ENCODE data around the gene ZNF689.
A peak's percentile ranks its signal among the peaks of the same experiment; 100 is the strongest.
"Not testable (repeated sequence)": the region's sequence is repeated elsewhere in the genome, so short reads cannot be mapped to it uniquely, and the experiment has no call there.

Gene ZNF689

DNA sequence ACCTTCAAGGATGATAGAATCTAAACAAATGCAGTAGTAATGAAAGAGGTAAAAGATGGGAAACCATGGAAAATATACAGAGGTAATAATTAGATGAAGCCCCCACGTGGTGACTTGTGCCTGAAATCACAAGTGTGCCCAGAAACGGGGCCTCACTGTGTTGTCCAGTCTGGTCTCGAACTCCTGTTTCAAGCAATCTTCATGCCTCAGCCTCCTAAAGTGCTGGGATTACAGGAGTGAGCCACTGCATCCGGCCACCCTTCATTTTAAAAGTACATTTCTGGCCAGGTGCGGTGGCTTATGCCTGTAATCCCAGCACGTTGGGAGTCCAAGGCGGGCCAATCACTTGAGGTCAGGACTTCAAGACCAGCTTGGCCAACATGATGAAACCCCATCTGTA lies 26.4 kb upstream of the ZNF689 start:
- no peak for DNase-seq (ENCODE audit: low read depth, low spot score)

DNA sequence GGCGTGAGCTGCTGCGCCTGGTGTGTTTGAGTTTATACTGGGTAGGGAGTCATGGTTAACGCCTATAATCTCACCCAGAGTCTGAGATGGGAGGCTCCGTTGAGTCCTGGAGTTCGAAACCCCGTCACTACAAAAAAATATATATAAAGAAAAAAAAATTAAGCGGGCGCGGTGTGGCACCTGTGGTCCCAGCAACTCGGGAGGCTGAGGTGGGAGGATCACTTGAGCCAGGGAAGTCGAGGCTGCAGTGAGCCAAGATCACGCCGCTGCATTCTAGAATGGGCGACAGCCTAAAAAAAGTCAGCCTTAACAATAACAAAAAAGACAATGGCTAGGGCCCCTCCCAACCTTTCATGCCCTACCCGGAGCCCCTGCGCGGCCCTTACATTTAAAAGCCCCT lies 23.3 kb upstream of the ZNF689 start:
- DNase-seq (ENCODE audit: low read depth, low spot score), result no peak

DNA sequence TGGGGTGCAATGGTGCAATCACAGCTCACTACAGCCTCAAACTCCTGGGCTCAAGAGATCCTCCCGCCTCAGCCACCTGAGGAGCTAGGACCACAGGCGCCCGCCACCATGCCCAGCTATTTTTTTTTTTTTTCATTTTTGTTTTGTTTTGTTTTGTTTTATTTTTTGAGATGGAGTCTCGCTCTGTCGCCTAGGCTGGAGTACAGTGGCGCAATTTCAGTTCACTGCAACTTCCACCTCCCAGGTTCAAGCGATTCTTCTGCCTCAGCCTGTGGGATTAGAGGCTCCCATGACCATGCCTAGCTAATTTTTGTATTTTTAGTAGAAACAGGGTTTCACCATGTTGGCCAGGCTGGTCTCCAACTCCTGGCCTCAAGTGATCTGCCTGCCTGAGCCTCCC lies 22.3 kb upstream of the ZNF689 start:
- DNase-seq (ENCODE audit: low read depth, low spot score), result not testable (repeated sequence)

DNA sequence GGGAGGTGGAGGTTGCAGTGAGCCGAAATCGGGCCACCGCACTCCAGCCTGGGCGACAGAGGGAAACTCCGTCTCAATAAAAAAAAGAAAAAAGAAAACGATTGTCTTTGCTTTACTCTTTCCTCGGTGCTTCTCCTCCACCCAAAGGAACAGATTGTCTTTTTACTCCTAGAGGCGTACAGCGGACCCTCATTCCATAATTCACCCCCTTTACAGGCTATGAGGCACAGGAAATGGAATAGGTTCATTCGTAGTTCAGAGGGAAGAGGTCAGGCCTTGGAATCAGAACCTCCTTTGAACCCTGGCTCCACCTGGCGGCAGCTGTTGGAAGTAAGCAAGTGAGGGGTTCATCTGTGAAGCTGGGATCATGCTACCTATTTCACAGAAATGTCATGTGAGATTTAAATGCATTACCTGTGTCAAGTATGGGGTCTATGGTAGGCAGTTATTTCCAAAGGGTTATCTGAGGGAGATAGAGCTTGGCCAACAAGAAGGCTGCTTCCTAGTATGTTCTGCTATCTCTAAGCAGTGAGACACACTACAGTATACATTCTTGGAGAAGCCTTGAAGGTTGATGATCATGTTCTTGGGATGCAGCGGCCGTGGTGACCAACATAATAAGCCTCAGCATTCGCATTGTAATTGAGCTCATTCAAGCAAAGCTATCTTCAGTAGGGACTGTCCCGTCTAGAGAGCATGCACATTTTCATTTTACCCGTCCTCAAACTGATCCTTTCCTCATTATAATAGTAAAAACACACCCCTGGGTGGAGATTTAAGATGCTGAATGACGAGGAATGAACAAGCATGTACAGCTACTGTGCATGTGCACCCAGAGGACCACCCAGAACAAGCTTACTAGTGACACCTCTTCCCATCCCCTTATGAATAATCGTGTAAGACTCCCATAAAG lies 18.7 kb upstream of the ZNF689 start:
- peak; percentile 57 for DNase-seq (ENCODE audit: low read depth, low spot score)

DNA sequence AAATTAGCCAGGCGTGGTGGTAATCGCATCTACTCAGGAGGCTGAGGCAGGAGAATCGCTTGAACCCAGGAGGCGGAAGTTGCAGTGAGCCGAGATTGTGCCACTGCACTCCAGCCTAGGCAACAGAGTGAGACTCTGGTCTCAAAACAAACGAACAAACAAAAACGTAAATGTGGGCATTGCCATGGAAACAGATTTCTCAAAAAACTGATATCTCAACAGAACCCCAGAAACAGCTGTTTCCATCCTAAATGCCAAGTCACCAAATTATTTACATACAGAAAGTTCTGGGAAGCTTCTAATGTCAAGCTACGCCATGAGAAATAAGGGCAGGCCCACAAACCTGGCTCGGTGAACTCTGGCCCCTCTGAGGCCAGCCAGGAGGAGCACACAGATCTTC lies 16.0 kb upstream of the ZNF689 start:
- no peak for DNase-seq (ENCODE audit: low read depth, low spot score)

DNA sequence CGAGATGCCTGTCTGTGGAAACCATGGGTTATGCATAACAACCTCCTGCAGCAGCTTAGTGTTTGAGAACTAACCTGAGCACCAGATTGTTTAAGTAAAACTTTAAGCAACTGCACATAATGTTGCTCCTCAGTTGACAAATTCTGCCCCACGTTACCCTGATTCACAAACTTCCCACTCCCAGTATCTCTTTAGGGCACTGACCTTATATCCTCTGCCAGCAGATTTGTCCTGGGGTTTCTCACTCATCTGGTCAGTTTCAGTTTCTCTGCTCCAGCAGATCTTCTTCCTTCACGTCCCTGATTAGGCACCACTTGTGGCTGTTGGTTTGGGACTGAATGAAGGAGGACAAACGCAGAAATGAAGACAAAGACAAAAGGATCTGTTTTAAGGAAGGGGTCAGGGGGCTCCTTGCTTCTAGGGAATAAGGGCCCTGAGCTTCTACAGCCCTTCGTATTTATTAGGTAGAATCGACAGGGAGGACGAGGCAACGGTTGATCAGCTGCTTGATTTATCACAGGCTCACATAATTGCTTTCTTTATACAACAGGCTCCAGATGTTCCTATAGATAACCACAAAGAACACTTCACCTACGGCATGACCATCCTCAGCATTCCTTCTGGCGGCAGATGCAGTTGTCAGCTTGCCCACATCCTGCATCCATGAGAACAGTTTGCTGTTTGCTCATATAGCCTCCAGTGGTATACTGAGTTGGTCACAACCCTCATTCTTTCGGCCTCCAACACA lies 13.5 kb upstream of the ZNF689 start:
- no peak for DNase-seq (ENCODE audit: low read depth, low spot score)

DNA sequence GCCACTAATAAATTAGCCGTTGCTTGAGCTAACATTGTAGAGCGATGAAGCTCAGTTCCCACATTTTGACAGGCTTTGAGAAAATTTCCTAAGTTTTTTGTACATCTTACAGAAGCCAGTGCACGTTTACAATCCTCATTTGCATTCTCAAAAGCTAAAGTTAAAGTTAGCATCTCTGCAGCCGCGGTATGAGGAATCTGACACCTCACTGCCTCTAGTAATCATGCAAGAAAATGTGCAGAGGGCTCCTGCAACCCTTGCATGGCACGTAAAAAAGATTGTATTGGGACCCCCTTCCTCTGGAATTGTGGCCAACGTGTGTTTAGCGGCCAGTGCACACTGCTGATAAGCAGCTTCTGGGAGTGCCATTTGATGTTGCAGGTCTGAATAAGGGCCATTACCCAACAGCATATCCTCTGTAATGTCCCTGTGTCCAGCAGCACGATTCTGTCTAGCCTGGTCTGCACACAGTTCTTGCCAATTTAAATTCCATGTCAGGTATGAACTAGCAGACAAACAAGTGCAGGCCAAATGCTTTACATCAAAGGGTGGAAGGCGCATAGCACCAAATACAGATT lies 12.4 kb upstream of the ZNF689 start:
- no peak for DNase-seq (ENCODE audit: low read depth, low spot score)

DNA sequence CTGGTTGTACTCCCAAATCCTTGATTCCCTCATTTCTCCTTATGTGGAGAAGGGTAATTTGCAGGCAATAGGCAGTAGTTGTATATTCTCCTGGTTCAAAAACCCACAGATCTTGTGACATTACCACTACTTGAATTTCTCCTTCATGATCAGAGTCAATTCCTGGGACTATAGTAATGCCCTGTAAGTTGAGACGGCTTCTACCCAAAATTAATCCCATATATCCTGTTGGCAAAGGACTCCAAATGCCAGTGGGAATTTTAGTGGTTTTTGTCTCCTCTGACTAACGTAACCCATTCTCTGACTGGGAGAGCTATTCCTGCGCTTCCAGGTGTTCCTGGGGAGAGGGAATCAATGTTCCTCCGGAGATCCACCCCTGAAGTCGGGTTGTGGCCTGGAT lies 11.6 kb upstream of the ZNF689 start:
- DNase-seq (ENCODE audit: low read depth, low spot score), result no peak

DNA sequence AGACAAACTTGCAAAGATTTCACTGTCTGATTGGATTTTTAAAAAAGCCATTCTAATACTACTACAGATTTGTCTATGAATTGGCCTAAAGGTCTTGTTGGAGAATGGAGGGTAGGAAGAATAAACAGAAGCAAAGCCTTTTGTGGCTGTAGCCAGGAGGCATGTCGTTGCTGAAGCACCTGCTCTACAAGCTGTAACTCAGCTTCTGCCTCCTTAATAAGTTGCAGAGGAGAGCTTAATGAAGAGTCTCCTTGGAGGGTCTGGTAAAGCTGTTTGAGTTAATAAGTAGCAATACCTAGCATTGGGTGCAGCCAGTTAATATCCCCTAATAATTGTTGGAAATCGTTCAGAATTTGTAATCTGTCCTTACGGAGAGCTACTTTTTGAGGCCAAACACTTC lies 10.0 kb upstream of the ZNF689 start:
- DNase-seq (ENCODE audit: low read depth, low spot score), result no peak

DNA sequence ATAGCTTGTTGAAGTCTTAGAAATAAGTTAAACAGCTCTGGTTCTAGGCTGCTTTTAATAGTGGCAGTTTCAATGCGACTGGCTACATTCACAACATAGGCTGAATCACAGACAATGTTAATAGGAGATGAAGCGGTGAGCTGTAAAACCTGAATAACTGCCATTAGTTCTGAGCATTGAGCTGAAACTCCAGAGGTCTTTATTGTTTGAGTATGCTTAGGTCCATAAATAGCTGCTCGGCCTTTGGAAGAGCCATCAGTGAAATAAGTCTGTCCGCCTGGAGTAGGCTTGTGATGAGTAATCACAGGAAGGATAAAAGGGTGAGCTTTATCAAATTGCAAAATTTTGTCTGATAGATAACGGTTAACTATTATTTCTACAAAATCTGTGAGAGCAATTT lies 9.4 kb upstream of the ZNF689 start:
- DNase-seq (ENCODE audit: low read depth, low spot score), result no peak

DNA sequence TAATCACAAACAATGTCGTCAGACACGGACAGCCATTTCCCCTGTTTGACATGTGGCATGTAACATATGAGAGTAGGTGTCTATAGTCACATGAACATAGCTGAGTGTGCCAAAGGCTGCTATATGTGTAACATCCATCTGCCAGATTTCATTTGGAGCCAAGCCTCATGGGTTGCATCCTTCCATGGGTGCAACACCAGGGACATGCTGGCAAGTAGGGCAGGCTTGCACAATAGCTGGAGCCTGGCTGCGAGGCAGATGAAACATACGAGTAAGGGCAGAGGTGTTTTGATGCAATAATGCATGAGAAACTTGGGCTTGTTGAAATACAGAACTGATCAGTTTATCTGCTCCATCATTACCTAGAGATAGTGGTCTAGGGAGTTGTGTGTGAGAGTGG lies 9.0 kb upstream of the ZNF689 start:
- no peak for DNase-seq (ENCODE audit: low read depth, low spot score)

DNA sequence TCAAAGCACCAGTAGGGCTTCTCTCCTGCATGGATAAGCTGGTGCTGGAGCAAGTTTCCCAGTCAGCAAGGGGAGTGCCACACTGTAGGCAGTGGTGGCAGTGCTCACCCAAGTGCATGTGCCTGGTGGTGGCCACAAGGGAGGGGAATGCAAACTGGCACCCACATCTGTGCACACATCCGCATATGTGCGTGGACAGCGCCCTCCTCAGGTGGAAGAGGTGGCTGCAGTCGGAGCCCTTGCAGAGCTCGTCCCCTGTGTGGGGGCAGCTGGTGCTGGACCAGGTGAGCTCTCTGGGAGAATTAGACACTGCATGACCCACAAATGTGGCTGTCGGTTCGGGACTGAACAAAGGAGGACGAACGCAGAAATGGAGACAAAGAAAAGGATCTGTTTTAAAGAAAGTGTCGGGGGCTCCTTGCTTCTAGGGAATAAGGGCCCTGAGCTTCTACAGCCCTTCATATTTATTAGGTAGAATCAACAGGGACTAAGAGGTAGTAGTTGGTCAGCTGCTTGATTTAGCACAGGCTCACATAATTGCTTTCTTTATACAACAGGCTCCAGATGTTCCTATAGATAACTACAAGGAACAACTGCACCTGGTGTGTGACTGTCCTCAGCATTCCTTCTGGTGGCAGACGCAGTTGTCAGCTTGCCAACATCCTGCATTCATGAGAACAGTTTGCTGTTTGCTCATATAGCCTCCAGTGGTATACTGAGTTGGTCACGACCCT lies 5.3 kb upstream of the ZNF689 start:
- no peak for DNase-seq (ENCODE audit: low read depth, low spot score)

DNA sequence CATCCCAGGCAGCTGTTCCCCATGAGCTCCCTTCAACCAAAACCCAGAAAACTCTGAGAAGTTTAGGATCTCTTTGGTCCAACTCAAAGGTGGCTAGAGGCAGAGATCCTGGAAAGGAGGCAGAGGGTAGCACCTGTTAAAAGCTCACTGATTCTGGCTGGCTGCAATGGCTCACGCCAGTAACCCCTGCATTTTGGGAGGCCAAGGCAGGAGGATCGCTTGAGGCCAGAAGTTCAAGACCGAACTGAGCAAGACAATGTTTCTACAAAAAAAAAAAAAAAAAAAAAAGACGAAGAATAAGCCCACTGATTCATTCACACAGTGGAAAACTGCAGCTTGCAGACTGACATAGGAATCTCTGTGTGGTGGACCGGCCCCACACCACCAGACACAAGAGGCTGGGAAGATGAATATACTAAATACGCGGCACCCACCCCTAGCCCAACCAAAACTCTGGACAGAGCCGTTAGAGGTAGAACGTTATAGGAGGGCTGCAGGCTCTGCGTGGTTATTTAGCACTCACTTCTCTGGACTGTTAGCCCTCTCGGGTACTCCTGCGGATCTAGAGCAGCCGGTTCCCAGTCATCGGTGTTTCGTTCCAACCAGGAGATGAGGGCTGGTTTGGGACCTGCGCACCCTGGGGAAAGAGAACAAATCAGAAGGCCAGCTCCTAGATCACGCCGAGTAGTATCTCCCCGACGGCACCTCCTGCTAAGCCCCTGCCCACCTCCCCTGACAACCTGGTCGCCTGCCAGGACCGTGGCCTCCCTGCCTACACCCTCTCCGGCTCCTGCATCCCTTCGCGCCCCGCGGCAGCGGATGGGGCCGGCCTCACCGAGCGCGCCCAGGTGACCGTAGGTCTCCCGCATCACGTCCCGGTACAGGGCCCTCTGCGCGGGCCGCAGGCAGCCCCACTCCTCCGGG lies 925 bp downstream of the ZNF689 start:
- no peak for DNase-seq (ENCODE audit: low read depth, low spot score)

DNA sequence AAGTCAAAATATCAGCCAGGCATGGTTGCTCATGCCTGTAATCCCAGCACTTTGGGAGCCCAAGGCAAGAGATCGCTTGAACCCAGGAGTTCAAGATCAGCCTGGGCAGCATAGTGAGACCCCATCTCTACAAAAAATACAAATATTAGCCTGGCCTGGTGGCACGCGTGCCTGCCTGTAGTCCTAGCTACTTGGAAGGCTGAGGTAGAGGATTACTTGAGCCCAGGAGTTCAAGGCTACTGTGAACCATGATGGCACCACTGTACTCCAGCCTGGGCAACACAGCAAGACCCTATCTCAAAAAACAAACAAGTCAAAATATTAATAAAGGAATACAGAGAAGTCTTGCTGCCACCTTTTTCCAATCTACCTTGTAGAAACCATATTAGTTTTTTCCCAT lies 4.2 kb downstream of the ZNF689 start:
- no peak for DNase-seq (ENCODE audit: low read depth, low spot score)

DNA sequence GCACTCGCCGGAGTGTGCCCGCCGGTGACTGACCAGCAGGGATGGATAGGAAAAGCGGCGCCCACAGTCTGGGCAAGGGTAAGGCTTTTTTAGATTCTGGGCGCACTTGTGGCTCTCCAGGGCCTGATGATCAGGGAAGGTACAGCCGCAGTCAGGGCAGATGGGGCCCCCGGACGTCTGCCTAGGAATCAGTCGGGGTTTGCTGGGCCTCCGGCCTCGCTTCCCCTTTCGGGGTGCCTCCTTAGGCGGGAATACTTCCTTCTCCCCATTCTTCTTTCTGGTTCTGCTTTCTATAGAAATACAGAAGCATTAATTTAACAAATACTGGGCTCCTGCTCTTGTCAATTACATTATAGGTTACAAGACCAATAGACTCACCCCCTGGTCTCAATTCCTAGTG lies 5.0 kb downstream of the ZNF689 start:
- DNase-seq (ENCODE audit: low read depth, low spot score), result no peak

DNA sequence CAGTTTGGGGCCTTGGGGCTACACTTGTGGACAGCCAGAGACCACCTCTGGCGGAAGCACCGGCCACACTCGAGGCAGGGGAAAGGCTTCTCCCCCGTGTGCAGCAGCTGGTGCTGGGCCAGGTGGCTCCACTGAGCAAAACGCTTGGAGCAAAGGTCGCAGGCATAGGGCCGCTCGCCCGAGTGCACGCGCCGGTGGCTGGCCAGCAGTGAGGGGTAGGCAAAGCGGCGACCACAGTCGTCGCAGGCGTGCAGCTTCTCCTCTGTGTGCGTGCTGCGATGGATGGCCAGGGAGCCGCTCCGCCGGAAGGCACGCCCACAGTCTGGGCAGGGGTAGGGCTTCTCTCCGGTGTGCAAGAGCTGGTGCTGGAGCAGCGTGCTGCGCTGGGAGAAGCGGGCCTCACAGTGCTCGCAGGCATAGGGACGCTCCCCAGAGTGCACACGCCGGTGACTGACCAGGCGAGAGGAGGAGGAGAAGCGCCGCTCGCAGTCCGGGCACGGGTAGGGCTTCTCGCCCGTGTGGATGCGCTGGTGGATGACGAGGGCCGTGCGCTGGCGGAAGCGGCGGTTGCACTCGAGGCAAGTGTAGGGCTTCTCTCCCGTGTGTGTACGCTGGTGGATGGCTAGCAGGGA lies 5.8 kb downstream of the ZNF689 start:
- DNase-seq (ENCODE audit: low read depth, low spot score), result no peak

DNA sequence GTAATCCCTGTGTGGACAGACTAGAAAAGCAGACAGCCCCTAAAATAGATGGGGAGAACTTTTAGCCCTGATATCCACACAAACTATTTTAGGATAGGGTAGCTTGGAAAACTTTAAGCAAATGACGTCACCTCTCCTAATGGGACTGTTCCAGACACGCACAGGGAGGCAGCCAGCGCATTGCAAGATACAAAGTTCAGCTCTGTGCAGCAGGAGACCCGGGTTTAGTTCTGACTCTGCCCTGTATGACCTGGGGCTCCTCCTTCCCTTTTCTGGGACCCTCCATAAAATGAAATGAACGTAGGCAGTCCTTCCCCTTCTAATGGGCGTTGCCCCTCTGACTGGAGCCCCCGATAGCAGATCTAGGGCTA lies 6.3 kb downstream of the ZNF689 start:
- DNase-seq (ENCODE audit: low read depth, low spot score), result no peak

DNA sequence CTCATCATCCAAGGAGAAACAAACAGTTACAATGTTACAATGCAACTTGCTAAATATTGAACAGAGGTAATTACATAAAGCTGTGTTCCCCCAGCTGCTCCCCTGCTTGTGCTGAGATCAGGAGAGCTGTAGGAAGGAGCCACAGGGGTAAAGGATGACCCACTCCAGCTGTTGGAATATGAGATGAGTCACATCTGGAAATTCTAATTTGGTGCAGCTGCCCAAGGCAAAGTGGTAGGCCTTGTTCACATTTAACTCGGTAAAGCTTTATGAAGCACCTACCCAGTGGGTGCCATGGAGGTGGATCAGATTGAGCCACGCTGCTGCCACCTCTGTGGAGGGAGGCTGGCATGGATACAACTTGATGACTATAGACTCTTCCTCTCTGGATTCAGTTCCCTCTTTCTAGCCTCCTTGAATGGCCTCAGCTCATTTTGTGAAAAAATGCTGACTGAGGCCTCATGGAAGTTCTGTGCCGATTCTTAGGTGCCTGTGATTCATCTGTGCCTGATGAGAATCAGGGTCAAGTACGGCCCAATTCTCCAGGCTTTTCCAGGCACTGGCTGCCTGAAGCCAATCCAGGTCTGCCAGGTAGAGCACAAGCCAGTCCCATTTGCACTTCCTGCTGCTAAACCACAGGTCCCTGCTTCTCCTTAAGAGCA lies 7.4 kb downstream of the ZNF689 start:
- no peak for DNase-seq (ENCODE audit: low read depth, low spot score)

DNA sequence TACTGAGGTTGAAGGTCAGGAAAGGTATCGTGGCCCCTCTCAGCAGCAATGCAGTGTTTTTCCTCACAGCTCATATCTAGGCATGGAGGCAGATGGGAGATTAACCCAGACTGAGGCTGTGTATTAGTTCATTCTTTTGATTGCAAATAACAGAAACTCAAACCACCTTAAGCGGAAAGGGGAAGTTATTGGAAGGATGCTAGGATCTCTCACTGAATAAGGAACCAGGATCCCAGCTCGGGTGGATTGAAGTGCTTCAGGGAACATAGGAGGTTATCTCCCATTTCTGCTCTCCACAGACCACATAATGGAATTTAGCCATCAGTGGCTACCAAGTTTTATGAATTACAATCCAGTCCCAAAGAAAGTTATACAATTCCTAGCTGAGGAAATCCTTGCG lies 8.2 kb downstream of the ZNF689 start:
- DNase-seq (ENCODE audit: low read depth, low spot score), result no peak

DNA sequence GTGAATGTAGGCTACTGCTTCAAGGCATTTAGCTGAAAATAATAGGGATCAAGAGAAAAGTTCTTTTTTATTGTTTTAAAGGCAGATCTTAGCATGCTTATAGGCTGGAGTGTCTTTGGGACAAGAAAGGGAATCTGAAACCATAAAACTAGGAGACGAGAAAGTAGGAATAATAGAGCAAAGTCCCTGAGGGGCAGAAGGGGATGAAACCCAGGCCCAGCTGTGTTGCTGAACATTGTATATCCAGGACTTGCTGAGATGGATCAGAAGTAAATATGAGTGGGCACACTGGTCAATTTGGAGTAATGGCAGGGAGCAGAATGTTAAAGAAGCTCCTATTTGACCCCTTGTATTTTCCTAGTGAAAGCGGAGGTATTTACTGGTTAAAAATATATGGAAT lies 9.3 kb downstream of the ZNF689 start:
- no peak for DNase-seq (ENCODE audit: low read depth, low spot score)
